ENCODE data around the gene CHST11.

The CHST11 gene

DNA sequence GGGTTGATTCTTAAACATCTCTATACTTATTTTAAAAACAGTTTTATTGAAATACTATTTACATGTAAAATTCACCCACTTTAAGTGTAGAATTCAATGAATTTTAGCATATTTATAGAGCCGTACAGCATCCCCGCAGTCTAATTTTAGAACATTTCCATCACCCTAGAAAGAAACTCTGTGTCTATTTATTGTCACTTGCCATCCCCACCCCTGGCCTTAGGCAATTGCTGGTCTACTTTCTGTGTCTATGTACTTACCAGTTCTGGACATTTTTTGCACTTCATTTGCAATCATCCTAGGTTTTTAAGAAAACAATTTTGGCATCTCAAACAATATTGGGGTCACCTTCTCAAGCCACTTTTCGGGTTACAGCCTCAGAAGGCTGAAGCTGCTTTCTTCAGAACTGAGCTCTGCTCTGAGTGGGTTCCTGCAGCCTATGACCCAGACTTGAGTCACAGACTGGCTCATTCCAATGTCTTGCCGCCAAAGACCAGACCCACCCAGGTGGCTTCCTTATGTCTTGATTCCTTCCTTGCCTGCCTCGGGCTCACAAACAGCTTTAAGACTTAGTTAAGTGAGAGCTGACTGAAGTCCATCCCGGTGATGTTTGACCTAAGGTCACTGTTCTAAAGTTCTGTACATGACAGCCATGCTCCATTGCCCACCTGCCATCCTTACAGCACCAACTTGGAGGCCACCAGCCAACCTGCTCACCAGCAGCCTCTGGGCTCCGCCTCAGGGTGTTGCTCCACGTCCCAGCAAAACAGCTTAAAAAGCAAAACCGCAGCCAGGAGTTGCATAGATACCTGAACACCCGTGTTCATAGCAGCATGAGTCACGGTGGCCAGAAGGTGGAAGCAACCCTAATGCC, 131.5 kb downstream of the CHST11 start:
- no peak for DNase-seq

DNA sequence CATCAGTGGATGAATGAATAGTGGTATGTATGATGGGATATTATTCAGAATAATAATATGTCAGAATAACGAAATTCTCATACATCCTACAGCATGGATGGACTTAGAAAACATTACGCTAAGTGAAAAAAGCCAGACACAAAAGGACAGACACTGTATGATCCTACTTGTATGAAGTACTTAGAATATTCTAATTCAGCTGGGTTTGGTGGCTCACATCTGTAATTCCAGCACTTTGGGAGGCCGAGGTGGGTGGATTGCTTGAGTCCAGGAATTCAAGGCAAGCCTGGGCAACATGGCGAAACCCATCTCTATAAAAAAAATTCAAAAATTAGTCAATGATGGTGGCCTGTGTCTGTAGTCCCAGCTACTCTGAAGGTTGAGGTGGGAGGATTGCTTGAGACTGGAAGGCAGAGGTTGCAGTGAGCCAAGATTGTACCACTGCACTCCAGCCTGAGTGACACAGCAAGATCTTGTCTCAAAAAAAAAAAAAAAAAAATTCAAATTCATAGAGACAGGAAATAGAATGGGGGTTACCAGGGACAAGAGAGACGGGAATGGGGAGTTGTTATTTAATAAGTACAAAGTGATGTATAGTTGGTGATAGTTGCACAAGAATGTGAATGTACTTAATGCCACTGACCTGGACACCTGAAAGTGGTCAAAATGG, 132.3 kb downstream of the CHST11 start:
- no peak for DNase-seq

DNA sequence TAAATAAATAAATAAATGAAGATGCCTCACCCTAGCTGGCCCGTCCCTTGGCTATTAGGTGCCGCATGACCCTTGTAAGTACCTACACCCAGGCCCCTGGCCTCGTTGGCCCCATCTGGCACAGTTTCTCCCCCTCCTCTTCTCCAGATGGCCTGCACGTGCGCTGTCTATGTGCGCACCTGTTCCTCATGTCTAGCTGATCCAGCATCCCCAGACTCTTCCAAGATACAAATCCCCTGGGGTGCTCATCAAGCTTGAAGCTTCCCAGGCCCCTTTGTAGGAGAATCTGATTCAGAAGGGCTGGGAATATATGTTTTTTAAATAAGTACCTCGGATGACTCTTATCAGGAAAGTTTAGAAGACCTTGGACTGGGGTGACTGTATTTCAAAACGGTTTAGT, 133.3 kb downstream of the CHST11 start:
- DNase-seq: no peak

DNA sequence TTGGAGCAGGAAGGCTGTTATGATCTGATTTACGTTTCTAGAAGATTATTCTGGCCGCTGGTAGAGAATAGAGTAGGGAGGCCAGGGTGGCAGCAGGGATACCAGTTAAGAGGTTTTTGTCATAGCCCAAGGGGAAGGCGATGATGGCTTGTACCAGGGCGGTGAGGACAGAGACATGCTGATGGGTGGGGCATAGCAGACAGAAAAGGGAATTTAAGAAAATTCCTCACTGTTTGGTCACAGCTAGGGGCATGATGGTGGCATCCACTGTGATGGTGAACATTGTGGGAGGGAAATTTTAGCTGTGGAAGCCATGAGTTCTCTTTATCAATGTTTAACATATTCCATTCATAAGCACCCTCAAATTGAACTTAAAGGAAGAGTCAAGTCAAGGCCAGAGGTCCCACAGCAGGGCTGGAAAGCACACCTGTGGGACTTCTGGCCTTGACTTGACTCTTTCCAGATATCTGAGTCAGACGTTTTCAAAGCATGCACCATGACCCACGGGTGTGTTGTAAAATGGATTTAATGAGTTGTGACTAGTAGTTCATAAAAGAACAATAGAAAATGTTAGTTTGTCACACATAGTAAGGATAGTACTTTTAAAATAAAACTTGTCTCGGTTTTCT, 134.6 kb downstream of the CHST11 start:
- DNase-seq: no peak

DNA sequence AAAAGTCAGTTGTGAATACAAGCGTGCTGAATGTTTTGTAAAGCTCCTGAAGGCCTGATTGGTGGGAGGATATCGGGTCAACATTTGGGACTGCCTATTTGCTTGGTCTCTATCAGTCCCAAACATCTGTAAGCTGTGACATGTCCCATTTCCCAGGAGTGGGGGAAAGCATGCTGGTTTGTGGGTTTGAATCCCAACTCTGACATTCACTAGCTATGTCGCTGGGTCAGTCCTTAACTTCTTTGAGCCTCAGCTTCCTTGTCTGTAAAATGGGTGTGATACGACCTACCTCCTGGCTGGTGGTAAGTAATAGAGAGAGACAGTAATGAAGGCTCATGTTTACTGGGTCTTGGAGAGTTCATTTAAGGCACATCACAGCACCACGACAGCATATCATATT, 136.7 kb downstream of the CHST11 start:
- no peak for DNase-seq

DNA sequence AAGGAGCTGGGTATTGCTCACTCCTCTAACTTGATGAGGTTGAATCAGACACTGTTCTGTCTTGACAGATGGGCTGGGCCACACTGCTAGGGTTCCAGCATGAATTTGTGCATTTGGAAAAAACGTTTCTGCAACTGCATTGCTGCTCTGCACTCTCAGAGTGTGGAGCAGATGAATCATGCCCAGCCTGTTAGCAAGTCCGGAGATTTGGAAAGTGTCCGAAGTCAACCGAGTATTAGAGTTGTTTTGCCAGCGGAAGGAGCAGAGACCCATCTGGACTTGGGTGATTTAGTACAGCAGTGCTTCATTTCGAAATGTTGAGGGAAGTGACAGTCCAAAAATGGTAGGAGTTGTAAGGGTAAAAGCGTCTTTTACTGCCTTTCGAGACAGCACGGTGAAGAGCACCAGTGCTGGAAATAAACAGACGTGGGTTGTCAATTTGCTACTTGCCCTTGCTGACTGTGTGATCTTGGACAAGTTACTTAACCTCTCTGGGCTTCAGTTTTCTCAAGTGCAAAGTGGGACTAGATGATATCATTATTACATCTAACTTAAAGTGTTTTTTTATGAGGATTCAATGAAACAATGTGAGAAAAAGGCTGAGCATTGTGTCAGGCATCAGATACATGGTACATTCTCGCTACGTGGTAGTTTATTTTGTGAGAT, 139.5 kb downstream of the CHST11 start:
- DNase-seq: no peak

DNA sequence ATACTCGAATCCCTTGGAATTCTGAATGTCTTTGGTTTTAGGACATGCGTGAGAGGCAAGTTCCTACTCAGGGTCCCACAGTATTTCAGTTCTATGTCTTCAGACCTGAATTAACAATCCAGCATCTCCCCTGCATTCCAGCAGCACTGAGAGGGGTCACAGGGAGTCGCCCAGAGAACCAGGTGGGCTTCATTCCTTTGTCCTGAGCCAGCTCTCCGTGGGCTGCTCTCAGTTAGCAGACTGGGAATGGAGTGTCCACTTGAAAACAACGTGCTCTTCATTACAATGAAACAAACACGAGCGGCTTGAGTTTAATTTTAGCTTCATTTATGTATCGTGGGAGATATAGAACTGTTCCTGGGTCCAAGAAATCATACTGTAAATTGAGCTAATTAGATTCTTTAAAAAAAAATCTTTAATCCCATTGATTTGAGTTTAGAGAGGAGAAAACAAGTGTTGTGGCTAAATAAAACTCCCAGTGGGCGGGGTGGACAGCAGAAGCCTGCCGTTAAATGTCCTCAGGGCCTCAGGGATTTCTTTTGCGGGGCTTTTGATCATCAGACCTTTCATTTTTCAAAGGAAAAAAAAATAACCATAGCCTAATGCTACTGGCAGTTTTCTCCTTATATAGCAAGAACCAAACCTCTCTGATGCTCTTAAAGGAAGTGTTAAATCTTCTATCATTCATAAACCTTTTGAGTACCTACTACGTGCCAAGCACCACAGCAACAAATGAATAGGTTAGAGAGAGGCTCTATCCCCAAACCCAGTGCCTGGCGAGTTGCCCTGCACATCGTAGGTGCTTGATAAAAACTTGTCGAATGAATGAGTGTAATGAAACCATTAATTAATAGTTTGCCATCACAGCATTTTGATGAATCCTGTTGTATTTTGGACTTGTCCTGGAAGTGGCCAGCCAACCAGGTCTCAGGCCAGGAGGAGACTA, 140.4 kb downstream of the CHST11 start:
- DNase-seq: no peak

DNA sequence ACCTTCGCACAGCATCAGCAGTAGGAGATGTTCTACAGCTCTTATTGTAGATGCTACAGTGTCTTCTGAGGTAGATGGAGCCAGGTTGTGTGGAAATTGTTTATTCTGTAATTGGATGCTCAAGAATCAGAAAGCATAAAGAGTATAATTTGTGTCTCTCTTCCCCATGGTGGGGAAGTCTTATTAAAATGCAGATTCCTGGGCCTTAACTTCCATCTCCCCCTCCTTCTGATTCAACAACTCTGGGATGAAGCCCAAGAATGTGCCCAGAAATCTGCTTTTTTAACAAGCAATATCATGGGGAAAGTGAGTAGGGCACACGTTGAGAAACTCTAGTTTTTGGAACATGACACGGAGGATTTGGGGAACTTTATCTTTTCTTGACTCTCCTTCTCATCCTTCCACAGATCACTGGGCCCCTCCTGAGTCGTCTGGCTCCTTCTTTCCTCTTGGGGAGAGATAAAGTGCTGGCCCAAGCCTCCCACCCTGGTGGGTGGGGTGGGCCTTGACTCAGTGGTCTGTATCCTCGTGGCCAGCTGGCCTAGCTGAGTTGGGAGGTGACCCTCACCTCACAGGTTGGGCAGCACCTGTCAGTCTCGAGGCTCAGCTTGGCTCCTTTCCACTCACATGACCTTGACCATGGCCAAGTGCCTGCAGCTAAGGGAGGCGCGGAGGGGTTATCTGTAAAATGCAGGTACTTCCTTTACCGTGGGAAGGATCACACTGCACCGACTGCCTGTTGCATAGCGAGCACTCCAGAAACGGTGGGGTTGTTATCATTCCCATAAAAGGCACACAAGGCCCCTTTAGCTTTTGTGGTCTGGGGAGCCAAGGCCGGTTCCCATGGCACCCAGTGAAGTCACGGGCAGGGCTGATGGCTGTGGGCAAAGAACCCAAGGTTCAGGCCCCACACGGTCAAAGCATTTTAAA, 141.9 kb downstream of the CHST11 start:
- DNase-seq: no peak

DNA sequence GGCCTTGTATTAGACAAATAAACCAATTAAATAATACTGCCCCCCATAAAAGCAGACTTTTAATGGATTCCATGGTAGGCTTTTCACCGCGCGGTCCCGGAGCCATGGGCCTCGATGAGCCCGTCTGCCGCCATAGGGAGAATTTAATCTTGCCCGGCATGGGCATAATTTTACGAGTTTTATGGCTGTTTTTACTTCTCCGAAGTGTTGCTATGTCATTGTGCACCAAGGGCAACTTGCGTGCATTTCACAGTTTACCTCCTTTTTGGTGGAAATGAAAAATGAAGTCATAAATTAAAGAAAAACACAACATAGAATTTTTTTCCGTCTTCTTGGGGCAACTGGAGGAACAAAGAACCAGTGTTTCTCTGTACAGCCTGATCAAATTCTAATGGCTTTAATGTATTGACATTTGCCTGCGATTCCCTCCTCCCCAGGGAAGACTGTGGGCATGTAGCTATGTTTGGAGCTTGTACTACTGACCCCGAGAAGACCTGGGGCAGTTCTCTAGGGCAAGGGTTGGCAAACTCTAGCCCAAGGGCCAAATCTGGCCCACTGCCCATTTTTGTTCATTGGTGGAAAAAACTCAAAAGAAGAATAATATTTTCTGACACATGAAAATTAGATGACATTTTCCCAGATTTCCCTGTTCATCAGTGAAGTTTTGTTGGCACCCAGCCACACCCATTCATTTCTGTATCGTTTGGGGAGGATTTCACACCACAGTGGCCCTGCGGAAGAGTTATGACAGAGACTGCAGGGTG, 142.7 kb downstream of the CHST11 start:
- no peak for DNase-seq

DNA sequence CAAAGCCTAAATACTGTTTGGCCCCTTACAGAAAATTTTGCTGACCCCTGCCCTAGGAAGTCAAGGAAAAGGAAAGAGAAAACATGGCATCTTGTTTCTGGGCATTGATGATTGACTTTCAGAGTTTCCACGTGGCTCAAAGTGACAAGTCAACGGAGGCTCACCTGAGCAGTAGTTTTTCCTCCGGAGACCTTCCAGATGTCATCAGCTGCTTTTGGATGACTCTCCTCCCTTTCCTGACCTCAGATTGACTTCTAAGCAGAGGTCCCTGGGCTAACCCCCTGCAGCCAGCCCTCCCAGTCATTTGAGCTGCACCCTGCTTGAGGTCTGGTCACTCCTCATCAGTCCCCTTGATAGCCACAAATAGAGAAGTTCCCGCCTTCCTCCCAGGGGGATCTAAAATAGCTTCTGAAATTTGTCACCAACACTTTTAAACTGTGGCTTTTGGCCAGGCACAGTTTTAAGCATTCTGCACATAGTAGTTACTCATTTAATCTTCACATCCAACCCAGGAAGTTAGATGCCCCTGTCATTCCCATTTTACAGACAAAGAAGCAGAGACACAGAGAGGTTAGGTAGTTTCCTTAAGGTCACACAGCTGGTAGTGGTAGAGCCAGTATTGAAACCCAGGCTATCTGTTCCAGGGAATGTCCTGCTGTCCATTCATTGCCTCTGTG, 143.4 kb downstream of the CHST11 start:
- no peak for DNase-seq

DNA sequence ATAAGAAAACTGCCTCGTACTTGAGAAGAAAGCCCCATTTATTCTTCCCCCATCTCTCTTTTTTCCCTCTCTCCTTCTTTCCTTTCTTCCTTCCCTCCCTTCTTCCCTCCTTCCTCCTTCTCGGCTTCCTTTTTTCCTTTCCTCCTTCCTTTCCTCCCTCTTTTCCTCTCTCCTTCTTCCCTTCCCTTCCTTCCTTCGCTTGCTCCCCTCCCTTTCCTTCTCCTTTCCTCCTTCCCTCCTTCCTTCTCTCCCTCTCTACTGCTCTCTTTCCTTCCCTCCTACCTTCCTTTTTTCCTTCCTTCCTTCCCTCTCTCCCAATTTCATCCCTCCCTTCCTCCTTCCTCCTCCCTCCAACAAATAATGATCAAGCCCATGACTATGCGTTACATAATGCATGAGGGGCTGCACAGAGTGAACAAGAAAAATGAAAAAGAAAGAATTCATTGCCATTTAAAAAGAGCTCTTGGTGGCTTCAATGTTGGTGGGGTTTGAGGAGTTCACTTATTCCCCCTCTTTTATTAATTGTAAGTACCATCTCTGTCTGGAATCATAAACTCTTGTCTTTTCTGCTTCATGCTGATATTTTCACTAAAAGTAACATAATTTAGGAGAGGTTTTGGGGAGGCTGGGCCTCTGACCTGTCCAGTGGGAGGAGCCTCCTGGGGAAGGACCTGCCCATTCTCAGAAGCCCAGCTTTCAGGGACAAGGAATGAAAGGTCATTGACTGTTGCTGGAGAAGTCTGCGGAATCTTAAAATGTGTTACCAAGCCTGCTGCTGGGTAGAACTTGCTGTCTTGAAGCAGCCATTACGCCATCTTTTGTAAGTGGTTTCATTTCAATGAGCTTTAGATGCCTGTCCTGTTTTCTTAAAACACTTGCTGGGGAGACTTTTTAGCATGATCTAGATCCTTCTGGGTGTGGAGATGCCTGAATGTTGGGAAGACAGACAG, 144.3 kb downstream of the CHST11 start:
- DNase-seq: no peak

DNA sequence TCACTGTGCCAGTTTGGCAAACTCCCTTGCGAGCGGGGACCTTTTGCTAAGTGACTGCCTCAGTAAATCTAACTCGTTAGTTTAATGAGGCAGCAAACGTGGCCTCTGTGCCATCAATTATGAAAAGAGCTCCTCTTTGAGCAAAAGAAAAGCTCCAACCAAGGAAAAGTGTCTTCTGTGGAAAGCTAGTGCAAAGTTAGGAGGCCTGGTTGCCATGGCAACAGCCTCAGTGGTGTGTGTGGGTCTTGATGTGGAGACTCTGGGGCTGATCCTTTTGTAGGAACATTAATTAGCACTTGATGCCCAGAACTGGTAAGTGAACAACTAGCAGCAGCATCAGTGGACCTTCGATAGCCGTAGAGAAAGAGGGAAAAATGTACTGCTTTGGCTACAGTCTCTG, 145.7 kb downstream of the CHST11 start:
- no peak for DNase-seq

DNA sequence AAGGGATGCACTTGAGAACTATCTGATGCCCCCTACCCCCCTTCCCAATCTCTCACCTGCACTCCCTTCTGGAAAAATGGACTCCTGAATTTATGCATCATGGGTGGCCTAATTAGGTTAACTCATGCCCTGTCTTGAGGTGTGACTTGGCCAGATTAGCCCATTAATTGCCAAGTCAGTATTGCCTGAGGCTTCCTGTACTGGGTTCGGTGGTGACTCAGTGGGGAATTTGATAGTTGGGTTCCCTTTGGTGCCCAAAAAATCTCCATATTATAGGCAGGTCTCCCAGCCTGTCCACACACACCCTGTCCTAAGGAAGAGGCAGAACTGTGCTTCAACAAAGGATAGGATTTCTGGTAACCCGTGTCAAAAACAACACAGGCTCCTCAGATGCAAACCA, 146.1 kb downstream of the CHST11 start:
- DNase-seq: no peak

DNA sequence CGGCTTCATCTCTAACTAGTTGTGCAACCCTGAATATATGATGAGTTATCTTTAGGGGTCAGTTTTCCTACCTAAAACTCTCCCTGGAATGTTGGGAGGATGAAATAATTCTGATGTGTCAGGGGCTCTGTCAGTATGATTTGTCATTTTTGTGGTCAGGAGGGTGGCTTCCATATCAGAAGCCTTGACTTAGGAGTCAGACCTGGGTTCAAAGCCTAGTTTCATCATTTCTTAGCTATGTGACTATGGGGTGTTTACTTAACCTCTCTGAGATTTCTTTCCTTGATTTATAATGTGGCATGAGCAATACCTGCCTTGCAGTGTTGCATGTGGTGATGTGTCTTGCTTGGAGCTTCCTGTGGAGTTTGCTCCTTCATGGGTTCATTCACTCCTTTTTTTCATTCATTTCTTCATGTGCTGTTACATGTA, 146.8 kb downstream of the CHST11 start:
- no peak for DNase-seq

DNA sequence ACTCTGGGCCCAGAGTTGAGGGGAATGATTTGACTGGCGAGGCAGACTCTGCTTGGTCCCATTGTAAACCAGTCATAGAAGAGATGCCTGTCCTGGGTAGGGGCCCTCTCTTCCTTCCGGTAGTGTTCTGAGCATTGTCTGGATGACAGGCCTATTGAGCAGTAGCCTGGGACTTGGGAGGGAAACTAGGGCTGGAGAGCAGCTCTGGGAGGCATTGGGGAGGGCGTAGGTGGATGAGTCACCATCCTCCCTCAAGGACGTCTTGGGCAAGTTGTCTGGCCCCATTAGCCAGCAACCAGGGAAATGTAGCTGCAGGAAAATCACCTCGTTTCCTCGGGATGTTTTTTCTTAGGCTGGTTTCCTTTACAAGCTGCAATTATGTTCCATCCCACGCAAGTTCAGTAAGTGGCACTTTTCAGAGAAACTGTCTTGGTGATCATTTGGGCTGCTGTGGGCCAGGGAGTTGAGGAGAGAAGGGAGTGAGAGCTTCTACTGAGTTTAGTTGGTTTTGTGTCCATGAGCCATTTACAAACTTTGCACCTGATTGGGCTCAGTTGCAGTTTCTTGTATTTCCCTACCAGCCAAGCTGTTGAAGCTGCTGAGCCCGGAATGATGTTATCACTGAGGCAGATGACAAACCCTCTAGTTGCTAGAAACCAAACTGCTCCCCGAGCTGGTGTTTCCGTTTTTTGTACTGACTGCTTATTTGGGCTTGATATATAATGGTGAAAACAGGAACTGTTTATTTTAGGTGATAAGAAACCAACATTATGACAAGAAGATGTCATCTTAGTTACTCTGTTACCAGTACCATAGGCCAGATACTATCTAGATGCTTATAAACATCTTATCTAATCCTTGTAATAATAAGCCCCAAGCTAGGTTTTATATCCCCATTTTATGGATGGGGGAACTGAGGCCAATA, 147.6 kb downstream of the CHST11 start:
- peak; percentile 62 for DNase-seq

DNA sequence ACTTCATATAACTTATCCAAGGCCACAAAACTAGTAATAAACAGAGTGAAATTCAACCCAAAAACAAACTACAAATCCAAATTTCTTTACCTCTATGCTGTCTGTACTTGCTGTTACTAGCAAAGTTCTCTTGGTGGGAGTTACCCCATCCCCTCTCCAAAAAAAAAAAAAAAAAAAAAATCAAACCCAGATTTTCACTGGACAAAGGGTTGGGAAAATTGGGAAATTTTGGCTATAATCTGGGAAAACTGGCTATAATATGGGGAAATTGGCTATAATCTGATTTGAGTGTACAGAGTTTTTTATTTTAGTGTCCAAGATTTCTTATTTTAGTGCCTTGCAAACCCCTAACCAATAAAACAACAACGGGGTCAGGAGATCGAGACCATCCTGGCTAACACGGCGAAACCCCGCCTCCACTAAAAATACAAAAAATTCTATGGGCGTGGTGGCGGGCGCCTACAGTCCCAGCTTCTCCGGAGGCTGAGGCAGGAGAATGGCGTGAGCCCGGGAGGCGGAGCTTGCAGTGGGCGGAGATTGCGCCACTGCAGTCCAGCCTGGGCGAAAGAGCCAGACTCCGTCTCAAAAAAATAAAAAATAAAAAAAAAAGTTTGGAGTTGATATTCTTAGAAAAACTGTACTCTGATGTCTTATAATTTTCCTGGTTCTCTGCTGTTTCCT, 148.4 kb downstream of the CHST11 start:
- DNase-seq: no peak

DNA sequence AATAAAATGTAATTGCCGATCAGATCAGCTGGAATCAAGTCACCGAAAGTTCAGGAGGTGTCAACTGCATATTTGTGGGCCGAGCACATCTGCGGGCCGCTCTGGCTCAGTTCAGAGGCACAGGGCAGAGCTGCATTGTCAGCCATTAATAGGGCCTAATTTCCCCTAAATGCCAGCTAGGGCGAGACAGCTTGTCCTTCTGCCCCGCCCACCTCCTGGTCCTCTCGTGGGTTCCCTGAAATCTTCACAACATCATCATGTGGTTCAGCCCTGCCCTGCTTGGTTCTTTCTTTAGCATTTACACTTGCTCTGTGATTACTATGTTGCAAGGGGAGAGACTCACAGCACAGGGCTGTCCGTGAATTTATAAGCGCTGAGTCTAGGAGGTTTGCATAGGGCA, 148.9 kb downstream of the CHST11 start:
- DNase-seq: no peak

Data from central memory CD4-positive, alpha-beta T cell (primary cell).